Embryonic facial prominence (tissue), 1 donor: ENCODE results near the gene LBX2.

Experiments used
- DNase-seq: peaks from one replicate; pipeline ENCODE4 v3.0.0-alpha.2; 2016; ENCODE audit errors: extremely low spot score

LBX2 gene

DNA sequence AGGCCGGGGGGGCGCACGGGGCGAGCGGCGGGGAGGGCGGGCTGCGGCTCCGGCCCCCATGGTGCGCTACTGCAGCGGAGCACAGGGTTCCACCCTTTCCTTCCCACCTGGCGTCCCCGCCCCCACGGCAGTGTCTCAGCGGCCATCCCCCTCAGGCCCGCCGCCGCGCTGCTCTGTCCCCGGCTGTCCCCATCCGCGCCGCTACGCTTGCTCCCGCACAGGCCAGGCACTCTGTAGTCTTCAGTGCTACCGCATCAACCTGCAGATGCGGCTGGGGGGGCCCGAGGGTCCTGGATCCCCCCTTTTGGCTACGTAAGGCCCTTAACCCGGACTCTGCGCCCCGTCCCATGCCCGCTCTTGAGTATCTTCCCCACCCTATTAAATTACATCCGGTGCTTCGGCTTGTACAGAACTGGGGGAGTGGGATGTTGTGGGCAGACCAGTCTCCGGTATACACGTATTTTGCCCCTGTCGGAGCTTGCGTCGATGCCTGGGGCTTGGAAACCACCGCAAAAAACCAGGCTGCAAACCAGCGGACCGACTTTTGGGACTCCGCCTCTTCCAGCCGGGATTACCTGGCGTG lies 41.8 kb downstream of the LBX2 start:
- DNase-seq, result no peak

DNA sequence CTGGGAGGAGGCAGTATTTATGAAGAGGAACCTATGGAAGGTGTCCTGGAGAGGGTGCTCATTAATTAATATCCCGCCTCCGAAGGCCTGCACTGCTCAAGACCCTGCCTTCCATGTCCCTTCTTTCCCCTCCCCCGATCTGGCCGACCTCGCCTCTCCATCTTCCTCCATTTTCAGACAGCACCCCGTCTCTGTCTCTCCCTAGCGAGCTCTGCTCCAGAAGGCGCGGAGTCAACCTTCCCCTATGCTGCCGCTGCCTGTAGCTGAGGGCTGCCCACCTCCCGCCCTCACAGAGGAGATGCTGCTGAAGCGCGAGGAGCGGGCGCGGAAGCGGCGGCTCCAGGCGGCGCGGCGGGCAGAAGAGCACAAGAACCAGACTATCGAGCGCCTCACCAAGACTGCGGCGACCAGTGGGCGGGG lies 42.3 kb downstream of the LBX2 start:
- no peak for DNase-seq

DNA sequence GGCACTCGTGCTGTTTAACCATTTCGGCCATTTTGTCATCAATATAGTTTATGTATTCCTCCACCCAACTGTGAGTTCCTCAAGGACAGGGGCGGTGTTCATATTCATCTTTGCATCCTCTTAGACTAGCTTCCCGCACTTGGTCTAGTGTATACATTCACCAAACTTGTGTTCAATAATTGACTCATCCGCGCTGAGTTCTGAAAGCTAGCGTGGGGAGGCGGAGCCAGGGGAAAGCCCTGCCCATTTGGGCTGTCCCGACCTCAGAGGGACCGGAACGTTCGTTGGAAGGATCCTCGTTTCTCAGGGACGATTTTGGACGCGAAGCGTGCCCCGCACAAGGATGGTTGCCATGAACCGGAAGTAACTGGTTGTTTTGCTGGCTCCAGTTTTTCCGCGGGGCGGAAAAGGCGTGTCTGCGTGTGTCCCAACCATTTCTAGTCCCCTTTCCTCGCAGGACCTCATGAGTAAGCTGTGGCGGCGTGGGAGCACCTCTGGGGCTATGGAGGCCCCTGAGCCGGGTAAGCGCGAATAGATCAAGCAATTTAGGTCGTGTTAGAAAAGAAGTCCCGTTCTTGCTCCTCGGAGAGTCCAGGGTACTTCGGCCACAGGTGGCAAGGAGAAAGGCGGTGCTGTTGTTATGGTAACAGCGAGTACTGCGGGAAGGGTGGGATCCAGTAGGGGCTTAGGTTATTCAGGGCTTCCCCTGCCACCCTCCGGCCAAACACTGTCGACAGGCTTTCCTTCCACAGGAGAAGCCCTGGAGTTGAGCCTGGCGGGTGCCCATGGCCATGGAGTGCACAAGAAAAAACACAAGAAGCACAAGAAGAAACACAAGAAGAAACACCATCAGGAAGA lies 44.5 kb downstream of the LBX2 start, which contains the start of gene INO80B:
INO80B (plus strand) TSS at position 434 of the 858 bp plus-strand sequence; CDS start at position 464, 30 bp downstream.
- DNase-seq, result peak; percentile 94

DNA sequence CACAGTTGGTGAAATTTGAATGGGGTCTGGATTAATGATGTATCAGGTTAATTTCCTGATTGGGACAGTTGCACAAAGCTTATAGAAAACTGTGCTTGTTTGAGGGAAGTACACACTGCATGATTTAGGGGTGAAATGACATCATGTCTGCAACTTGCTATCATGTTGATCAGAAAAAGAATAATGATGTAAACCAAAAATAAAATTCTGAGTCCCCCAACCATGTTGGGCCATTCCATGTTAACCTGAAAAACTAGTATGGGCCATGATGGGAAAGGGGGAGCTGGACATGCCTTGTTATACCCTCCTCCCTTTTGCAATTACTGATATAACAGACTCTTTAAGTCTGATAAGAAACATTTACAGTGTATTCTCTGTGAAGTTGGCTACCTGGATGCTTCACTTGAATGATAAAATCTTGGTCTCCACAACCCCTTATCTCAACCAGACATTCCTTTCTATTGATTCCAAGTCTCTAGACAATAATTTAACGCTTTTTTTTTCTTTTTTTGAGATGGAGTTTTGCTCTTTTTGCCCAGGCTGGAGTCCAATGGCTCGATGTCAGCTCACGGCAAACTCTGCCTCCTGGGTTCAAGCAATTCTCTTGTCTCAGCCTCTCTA lies 48.7 kb downstream of the LBX2 start:
- no peak for DNase-seq

DNA sequence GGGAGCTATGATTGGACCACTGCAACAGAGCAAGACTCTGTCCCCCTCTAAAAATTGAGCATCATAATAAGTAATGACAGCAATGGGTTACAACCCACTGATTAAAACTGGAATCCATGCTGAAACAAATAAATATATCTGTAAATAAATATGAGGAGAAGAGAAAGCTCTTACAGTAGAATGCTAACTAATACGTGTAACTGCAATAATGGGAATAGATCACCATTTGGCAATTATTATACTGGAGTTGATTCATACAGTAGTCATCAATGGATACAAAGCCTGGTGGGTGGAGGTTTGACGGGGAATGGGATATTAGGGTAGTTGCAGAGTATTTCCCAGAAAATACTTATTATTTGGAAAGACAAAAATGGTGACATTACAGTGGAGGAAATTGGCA lies 50.6 kb downstream of the LBX2 start:
- DNase-seq, result no peak
